C4-2B (cell line): ENCODE data around the gene FAM43A.

Experiments
- ZFX ChIP-seq: fragments of 450-650 bp; IDR thresholded peaks from 2 replicates; pipeline ENCODE4 v1.6.1; 2017
- TF ChIP-seq, protein P1 (sequence below): fragments of 450-650 bp; conservative IDR thresholded peaks from 2 replicates; pipeline ENCODE4 v1.5.1; 2017; ENCODE audit warnings: mild to moderate bottlenecking

DNA sequence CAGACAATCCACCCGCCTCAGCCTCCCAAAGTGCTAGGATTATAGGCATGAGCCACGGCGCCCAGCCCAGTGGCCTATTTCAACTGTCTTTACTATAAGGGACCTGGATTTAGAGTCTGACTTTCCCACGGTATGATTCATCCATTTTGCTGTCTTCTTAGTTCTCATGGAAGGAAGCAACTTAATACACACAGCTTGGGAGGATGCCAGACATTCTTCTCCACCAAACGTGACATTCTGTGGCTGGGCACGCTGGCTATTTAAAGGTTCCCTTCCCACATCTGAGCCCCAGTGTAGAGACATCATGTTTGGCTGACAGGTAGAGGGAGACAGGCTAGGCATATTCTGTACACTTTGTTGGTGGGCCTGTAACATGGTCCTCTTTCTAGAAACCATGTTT is 26.2 kb downstream of the FAM43A start:
- TF ChIP-seq, protein P1, sequence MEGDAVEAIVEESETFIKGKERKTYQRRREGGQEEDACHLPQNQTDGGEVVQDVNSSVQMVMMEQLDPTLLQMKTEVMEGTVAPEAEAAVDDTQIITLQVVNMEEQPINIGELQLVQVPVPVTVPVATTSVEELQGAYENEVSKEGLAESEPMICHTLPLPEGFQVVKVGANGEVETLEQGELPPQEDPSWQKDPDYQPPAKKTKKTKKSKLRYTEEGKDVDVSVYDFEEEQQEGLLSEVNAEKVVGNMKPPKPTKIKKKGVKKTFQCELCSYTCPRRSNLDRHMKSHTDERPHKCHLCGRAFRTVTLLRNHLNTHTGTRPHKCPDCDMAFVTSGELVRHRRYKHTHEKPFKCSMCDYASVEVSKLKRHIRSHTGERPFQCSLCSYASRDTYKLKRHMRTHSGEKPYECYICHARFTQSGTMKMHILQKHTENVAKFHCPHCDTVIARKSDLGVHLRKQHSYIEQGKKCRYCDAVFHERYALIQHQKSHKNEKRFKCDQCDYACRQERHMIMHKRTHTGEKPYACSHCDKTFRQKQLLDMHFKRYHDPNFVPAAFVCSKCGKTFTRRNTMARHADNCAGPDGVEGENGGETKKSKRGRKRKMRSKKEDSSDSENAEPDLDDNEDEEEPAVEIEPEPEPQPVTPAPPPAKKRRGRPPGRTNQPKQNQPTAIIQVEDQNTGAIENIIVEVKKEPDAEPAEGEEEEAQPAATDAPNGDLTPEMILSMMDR: no peak
- no peak for TF ChIP-seq ZFX
